WTC11 (cell line): ENCODE results near the gene GZMM. TPM values are rescaled to one million over a fixed set of nuclear protein-coding genes. Genes with fewer than 3 reads are reported as not detected.

Source experiments
- ATAC-seq: fragments of 200-7000 bp; cut with Tn5 transposase; 2 replicates; pipeline ENCODE4 v1.10.0; 2021; ENCODE audit warnings: mild to moderate bottlenecking, moderate library complexity
- CTCF ChIA-PET: fragments of 300-600 bp; sonication (Branson Sonifier 250); formaldehyde crosslinking; loops from one replicate; lab custom pipeline; 2021; ENCODE audit warnings: antibody characterized with exemption; lab: Charles Lee
- POLR2A ChIA-PET: fragments of 350-600 bp; sonication (Branson Sonifier 250); formaldehyde crosslinking; loops from one replicate; lab custom pipeline; 2021; ENCODE audit warnings: antibody characterized with exemption; lab: Charles Lee
- DNase-seq: peaks from one replicate; pipeline ENCODE4 v3.0.0; 2021; ENCODE audit warnings: low spot score
- H3K27ac Mint-ChIP-seq: 2 replicates; pipeline ENCODE4 v1.8.0; 2021; ENCODE audit warnings: mixed read lengths
- H3K27me3 Mint-ChIP-seq: 2 replicates; pipeline ENCODE4 v1.8.0; 2021; ENCODE audit warnings: low read depth, mild to moderate bottlenecking, moderate library complexity, mixed read lengths
- H3K36me3 Mint-ChIP-seq: 2 replicates; pipeline ENCODE4 v1.8.0; 2021; ENCODE audit warnings: mixed read lengths
- H3K4me1 Mint-ChIP-seq: 2 replicates; pipeline ENCODE4 v1.8.0; 2022; ENCODE audit warnings: mixed read lengths
- H3K4me3 Mint-ChIP-seq: 2 replicates; pipeline ENCODE4 v1.8.0; 2021; ENCODE audit warnings: mild to moderate bottlenecking, moderate library complexity, mixed read lengths
- H3K9me3 Mint-ChIP-seq: 2 replicates; pipeline ENCODE4 v1.8.0; 2021; ENCODE audit warnings: mixed read lengths
- AR ChIP-seq: fragments of 250-450 bp; sonication (Bioruptor Pico); IDR thresholded peaks from 2 replicates; pipeline ENCODE4 v1.9.0; 2021; ENCODE audit warnings: mild to moderate bottlenecking
- ATF3 ChIP-seq: sonication (generic); formaldehyde crosslinking; conservative IDR thresholded peaks from 2 replicates; pipeline ENCODE4 v1.8.1; 2022; ENCODE audit warnings: mild to moderate bottlenecking, missing genetic modification reagents
- CBFB ChIP-seq: sonication (generic); formaldehyde crosslinking; IDR thresholded peaks from 2 replicates; pipeline ENCODE4 v1.8.1; 2022; ENCODE audit warnings: mild to moderate bottlenecking, low read depth, missing genetic modification reagents
- E2F4 ChIP-seq: sonication (generic); formaldehyde crosslinking; IDR thresholded peaks from 2 replicates; pipeline ENCODE4 v1.8.1; 2022; ENCODE audit warnings: low read depth, mild to moderate bottlenecking, moderate library complexity, missing genetic modification reagents, borderline replicate concordance
- GTF2I ChIP-seq: fragments of 250-450 bp; sonication (Bioruptor Pico); conservative IDR thresholded peaks from 2 replicates; pipeline ENCODE4 v1.4.0; 2021; ENCODE audit warnings: mild to moderate bottlenecking
- IRF2 ChIP-seq: sonication (generic); formaldehyde crosslinking; IDR thresholded peaks from 2 replicates; pipeline ENCODE4 v1.8.0; 2022; ENCODE audit warnings: low read depth, missing genetic modification reagents, borderline replicate concordance
- JAZF1 ChIP-seq: fragments of 250-450 bp; sonication (Bioruptor Pico); IDR thresholded peaks from 2 replicates; pipeline ENCODE4 v1.9.0; 2021; ENCODE audit warnings: moderate library complexity, mild to moderate bottlenecking, inconsistent platforms
- NR1H2 ChIP-seq: sonication (generic); formaldehyde crosslinking; IDR thresholded peaks from 2 replicates; pipeline ENCODE4 v1.9.0; 2021; ENCODE audit warnings: mild to moderate bottlenecking, moderate library complexity, missing genetic modification reagents
- NR3C1 ChIP-seq: sonication (generic); formaldehyde crosslinking; conservative IDR thresholded peaks from 2 replicates; pipeline ENCODE4 v1.8.1; 2023; ENCODE audit warnings: low read depth, mild to moderate bottlenecking, missing genetic modification reagents
- TCF7 ChIP-seq: sonication (generic); formaldehyde crosslinking; IDR thresholded peaks from 2 replicates; pipeline ENCODE4 v1.8.0; 2022; ENCODE audit warnings: mild to moderate bottlenecking, low read depth, missing genetic modification reagents, moderate library complexity
- USF2 ChIP-seq: sonication (generic); formaldehyde crosslinking; IDR thresholded peaks from 2 replicates; pipeline ENCODE4 v1.8.1; 2023; ENCODE audit warnings: mild to moderate bottlenecking, missing genetic modification reagents, moderate library complexity
- ZNF263 ChIP-seq: sonication (generic); formaldehyde crosslinking; IDR thresholded peaks from 2 replicates; pipeline ENCODE4 v1.8.1; 2022; ENCODE audit warnings: low read depth, mild to moderate bottlenecking, moderate library complexity, missing genetic modification reagents
- total RNA-seq: library from RNA; stranded (reverse); gene quantifications from 3 replicates; pipeline ENCODE4 v1.2.3, GENCODE V29; 2021
- TF ChIP-seq, protein P1 (sequence below): fragments of 250-450 bp; sonication (Bioruptor Pico); IDR thresholded peaks from 2 replicates; pipeline ENCODE4 v1.9.0; 2021; ENCODE audit warnings: mild to moderate bottlenecking
- TF ChIP-seq, protein P2 (sequence below): fragments of 200-600 bp; IDR thresholded peaks from 2 replicates; pipeline ENCODE4 v1.8.0; 2022; ENCODE audit warnings: antibody characterized with exemption
- TF ChIP-seq, protein P3 (sequence below): fragments of 250-450 bp; sonication (Bioruptor Pico); IDR thresholded peaks from 2 replicates; pipeline ENCODE4 v1.9.0; 2021; ENCODE audit warnings: moderate library complexity, mild to moderate bottlenecking, inconsistent platforms, borderline replicate concordance
- TF ChIP-seq, protein P4 (sequence below): sonication (generic); formaldehyde crosslinking; IDR thresholded peaks from 2 replicates; pipeline ENCODE4 v1.8.1; 2022; ENCODE audit warnings: low read depth, missing genetic modification reagents, borderline replicate concordance
- TF ChIP-seq, protein P5 (sequence below): sonication (generic); formaldehyde crosslinking; IDR thresholded peaks from 2 replicates; pipeline ENCODE4 v1.8.1; 2023; ENCODE audit warnings: mild to moderate bottlenecking, missing genetic modification reagents, borderline replicate concordance

GZMM gene
- total RNA-seq, 1 experiment from 2014 or later, result 0.68 TPM

- TF ChIP-seq, protein P1, sequence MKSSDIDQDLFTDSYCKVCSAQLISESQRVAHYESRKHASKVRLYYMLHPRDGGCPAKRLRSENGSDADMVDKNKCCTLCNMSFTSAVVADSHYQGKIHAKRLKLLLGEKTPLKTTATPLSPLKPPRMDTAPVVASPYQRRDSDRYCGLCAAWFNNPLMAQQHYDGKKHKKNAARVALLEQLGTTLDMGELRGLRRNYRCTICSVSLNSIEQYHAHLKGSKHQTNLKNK (CRISPR knock-in tag), result no peak
- TF ChIP-seq NR3C1 (CRISPR knock-in tag) (no peak), IRF2 (CRISPR knock-in tag) (no peak)
These were observed 51.7 kb downstream of the GZMM start (continued) for GRCh38 chr19:595326-596262.

GRCh38 chr19:596263-596655, 52.4 kb downstream of the GZMM start:
- H3K27ac Mint-ChIP-seq, result no peak overlapping the region
- DNase-seq (no peak), ATAC-seq (no peak)
- ChIA-PET POLR2A (no interaction called here), CTCF (no interaction called here)
- H3K9me3 Mint-ChIP-seq, result peaks cover 6% of the 10 kb centered on the region
- H3K4me3 Mint-ChIP-seq, result no peak overlapping the region
- H3K36me3 Mint-ChIP-seq, result peaks cover 2% of the 10 kb centered on the region; the same call in 1 of the 2 replicates
- H3K27me3 Mint-ChIP-seq, result peaks cover 24% of the 10 kb centered on the region
- no peaks in the 10 kb centered on the region for H3K4me1 Mint-ChIP-seq
- no peak for TF ChIP-seq USF2 (CRISPR knock-in tag)
- TF ChIP-seq, protein P2, sequence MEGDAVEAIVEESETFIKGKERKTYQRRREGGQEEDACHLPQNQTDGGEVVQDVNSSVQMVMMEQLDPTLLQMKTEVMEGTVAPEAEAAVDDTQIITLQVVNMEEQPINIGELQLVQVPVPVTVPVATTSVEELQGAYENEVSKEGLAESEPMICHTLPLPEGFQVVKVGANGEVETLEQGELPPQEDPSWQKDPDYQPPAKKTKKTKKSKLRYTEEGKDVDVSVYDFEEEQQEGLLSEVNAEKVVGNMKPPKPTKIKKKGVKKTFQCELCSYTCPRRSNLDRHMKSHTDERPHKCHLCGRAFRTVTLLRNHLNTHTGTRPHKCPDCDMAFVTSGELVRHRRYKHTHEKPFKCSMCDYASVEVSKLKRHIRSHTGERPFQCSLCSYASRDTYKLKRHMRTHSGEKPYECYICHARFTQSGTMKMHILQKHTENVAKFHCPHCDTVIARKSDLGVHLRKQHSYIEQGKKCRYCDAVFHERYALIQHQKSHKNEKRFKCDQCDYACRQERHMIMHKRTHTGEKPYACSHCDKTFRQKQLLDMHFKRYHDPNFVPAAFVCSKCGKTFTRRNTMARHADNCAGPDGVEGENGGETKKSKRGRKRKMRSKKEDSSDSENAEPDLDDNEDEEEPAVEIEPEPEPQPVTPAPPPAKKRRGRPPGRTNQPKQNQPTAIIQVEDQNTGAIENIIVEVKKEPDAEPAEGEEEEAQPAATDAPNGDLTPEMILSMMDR, result no peak
- TF ChIP-seq ZNF263, result no peak
- no peak for TF ChIP-seq ATF3 (CRISPR knock-in tag)
- TF ChIP-seq, protein P3, sequence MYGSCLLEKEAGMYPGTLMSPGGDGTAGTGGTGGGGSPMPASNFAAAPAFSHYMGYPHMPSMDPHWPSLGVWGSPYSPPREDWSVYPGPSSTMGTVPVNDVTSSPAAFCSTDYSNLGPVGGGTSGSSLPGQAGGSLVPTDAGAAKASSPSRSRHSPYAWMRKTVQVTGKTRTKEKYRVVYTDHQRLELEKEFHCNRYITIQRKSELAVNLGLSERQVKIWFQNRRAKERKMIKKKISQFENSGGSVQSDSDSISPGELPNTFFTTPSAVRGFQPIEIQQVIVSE (CRISPR knock-in tag), result no peak
- TF ChIP-seq TCF7 (CRISPR knock-in tag), result no peak
- no peak for TF ChIP-seq GTF2I (CRISPR knock-in tag)
- TF ChIP-seq JAZF1, result no peak
- TF ChIP-seq, protein P4, sequence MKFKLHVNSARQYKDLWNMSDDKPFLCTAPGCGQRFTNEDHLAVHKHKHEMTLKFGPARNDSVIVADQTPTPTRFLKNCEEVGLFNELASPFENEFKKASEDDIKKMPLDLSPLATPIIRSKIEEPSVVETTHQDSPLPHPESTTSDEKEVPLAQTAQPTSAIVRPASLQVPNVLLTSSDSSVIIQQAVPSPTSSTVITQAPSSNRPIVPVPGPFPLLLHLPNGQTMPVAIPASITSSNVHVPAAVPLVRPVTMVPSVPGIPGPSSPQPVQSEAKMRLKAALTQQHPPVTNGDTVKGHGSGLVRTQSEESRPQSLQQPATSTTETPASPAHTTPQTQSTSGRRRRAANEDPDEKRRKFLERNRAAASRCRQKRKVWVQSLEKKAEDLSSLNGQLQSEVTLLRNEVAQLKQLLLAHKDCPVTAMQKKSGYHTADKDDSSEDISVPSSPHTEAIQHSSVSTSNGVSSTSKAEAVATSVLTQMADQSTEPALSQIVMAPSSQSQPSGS (CRISPR knock-in tag), result no peak
- no peak for TF ChIP-seq CBFB (CRISPR knock-in tag)
- TF ChIP-seq E2F4 (CRISPR knock-in tag), result no peak
- TF ChIP-seq, protein P5, sequence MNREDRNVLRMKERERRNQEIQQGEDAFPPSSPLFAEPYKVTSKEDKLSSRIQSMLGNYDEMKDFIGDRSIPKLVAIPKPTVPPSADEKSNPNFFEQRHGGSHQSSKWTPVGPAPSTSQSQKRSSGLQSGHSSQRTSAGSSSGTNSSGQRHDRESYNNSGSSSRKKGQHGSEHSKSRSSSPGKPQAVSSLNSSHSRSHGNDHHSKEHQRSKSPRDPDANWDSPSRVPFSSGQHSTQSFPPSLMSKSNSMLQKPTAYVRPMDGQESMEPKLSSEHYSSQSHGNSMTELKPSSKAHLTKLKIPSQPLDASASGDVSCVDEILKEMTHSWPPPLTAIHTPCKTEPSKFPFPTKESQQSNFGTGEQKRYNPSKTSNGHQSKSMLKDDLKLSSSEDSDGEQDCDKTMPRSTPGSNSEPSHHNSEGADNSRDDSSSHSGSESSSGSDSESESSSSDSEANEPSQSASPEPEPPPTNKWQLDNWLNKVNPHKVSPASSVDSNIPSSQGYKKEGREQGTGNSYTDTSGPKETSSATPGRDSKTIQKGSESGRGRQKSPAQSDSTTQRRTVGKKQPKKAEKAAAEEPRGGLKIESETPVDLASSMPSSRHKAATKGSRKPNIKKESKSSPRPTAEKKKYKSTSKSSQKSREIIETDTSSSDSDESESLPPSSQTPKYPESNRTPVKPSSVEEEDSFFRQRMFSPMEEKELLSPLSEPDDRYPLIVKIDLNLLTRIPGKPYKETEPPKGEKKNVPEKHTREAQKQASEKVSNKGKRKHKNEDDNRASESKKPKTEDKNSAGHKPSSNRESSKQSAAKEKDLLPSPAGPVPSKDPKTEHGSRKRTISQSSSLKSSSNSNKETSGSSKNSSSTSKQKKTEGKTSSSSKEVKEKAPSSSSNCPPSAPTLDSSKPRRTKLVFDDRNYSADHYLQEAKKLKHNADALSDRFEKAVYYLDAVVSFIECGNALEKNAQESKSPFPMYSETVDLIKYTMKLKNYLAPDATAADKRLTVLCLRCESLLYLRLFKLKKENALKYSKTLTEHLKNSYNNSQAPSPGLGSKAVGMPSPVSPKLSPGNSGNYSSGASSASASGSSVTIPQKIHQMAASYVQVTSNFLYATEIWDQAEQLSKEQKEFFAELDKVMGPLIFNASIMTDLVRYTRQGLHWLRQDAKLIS (CRISPR knock-in tag), result no peak
- TF ChIP-seq NR1H2 (CRISPR knock-in tag), result no peak
- TF ChIP-seq AR (CRISPR knock-in tag), result no peak
